Measurements from ENCODE around the gene PHF19. TPM values are rescaled to one million over a fixed set of nuclear protein-coding genes. Genes with fewer than 3 reads are reported as not detected.
A peak's percentile ranks its signal among the peaks of the same experiment; 100 is the strongest.

PHF19 gene
- total and polyA plus RNA-seq, 2 of the 8 experiments (the other 6 are each of a cell fraction or from before 2014, with no cell fraction given) = 28.2 to 31.8 TPM

- FAIRE-seq (no peak), DNase-seq (ENCODE audit: low read depth in 1 of 2, low spot score in 2 of 2) (peak in 1 of 2 experiments; percentile 77)
- Histone ChIP-seq H3K23ac (ENCODE audit: insufficient read length) (no peak overlapping the region), H3K56ac (replicated peaks; ENCODE audit: insufficient read length, low read depth, low read length) (no peak overlapping the region), H4K8ac (ENCODE audit: extremely low read depth, insufficient read depth, low read length) (no peak overlapping the region), H3K4ac (replicated peaks; ENCODE audit: insufficient read length, low read depth, low read length) (no peak overlapping the region), H3K27ac (ENCODE audit: low read depth, low read length) (no peak overlapping the region), H3K4me2 (ENCODE audit: insufficient read depth in 1 of 2, low read depth in 2 of 2, low read length in 2 of 2) (no peak overlapping the region), H2AFZ (ENCODE audit: low read length) (no peak overlapping the region), H2BK5ac (ENCODE audit: low read depth, low read length) (no peak overlapping the region), H4K5ac (ENCODE audit: insufficient read length, low read depth, low read length) (no peak overlapping the region), H3K4me3 (ENCODE audit: extremely low read depth in 1 of 4, insufficient read depth in 2 of 4, low read depth in 3 of 4, low read length in 4 of 4) (no peak overlapping the region), H4K91ac (replicated peaks; ENCODE audit: insufficient read length, low read length) (no peak overlapping the region), H3K36me3 (ENCODE audit: control insufficient read depth in 2 of 4, insufficient read depth in 4 of 4, low read length in 3 of 4) (no peaks in the 10 kb centered on the region), H3K18ac (ENCODE audit: extremely low read depth, low read length) (no peak overlapping the region), H3K14ac (ENCODE audit: insufficient read length) (no peak overlapping the region), H3K9ac (replicated peaks in 1 of 4; ENCODE audit: extremely low read depth in 1 of 4, low read depth in 3 of 4, low read length in 3 of 4) (no peak overlapping the region), H2BK12ac (ENCODE audit: low read depth, low read length) (no peak overlapping the region), H3K23me2 (ENCODE audit: low read depth, low read length) (no peaks in the 10 kb centered on the region), H2AK5ac (ENCODE audit: low read depth, low read length) (no peak overlapping the region), H2BK15ac (ENCODE audit: low read length) (no peak overlapping the region), H3K79me2 (ENCODE audit: control insufficient read depth in 1 of 2, insufficient read depth in 2 of 2, low read length in 2 of 2) (no peaks in the 10 kb centered on the region), H2BK20ac (ENCODE audit: low read length) (no peak overlapping the region; the same call in 1 of the 2 replicates), H2BK120ac (replicated peaks; ENCODE audit: low read depth, low read length) (no peak overlapping the region), H3K79me1 (ENCODE audit: low read depth, low read length) (no peaks in the 10 kb centered on the region), H3K27me3 (replicated peaks in 1 of 4; ENCODE audit: control insufficient read depth in 3 of 4, extremely low read depth in 1 of 4, insufficient read depth in 3 of 4, low read length in 3 of 4) (no peaks in the 10 kb centered on the region; a peak in 1 of 7 replicates), H4K20me1 (replicated peaks in 1 of 2; ENCODE audit: control insufficient read depth in 1 of 2, insufficient read depth in 2 of 2, low read length in 2 of 2) (no peaks in the 10 kb centered on the region), H3K9me3 (ENCODE audit: insufficient read depth in 2 of 2, low read depth in 1 of 2, low read length in 1 of 2) (no peaks in the 10 kb centered on the region), H3K4me1 (replicated peaks in 1 of 4; ENCODE audit: control insufficient read depth in 3 of 4, insufficient read depth in 4 of 4, low read length in 3 of 4) (peaks cover 0 to 12% (median 8%) of the 10 kb centered on the region in 4 experiments; a peak in 5 of 7 replicates)
- ChIA-PET CTCF (ENCODE audit: partially characterized antibody) (interaction anchor here (1.0 to 8.5 kb wide), 9 partner anchors 8 to 158 kb away, joined by 3 to 71 read pairs (median 4); no protein-coding TSS in a partner anchor), POLR2A (ENCODE audit: partially characterized antibody) (interaction anchor here (1.0 to 1.1 kb wide), 2 partner anchors 10 to 81 kb away, joined by 3 read pairs; no protein-coding TSS in a partner anchor)
- 86% methylated on average over 4 of the region's 4 CpGs; no CpG with 5 or more reads in 1 of the 2 experiments for WGBS, 2 experiments (ENCODE audit: extremely low coverage in 1 of 2, insufficient coverage in 1 of 2, insufficient read length in 1 of 2, insufficient replicate concordance in 2 of 2, low coverage in 1 of 2, low lambda C conversion rate in 2 of 2, missing lambda C conversion rate in 1 of 2)
- TF ChIP-seq TCF12 (IDR thresholded peaks at IDR 0.05; ENCODE audit: low read depth, low read length) (no peak), HDAC6 (IDR thresholded peaks at IDR 0.05; ENCODE audit: low read depth, low read length) (no peak), SIN3A (conservative IDR thresholded peaks at IDR 0.05 in 1 of 2, IDR thresholded peaks at IDR 0.05 in 1 of 2; ENCODE audit: low read depth in 1 of 2, low read length in 2 of 2) (0 out of 4 replicates have a peak, but pooled peaks have one; percentile 54 to 70), MAX (IDR thresholded peaks at IDR 0.05) (0 out of 2 replicates have a peak, but pooled peaks have one; percentile 22), NANOG (IDR thresholded peaks at IDR 0.05; ENCODE audit: insufficient read depth, low read depth, low read length, poor library complexity, severe bottlenecking) (no peak), SP1 (IDR thresholded peaks at IDR 0.05; ENCODE audit: low read depth, low read length) (no peak), USF2 (IDR thresholded peaks at IDR 0.05; ENCODE audit: low read length) (no peak), POLR2AphosphoS5 (IDR thresholded peaks at IDR 0.05; ENCODE audit: low read depth, low read length) (no peak), GTF2F1 (IDR thresholded peaks at IDR 0.05; ENCODE audit: borderline replicate concordance, low read depth, low read length) (no peak), MAFK (IDR thresholded peaks at IDR 0.05; ENCODE audit: low read depth, low read length) (no peak)
These were observed 36.8 kb upstream of the PHF19 start for GRCh38 chr9:120913647-120914264.
